Measurements from ENCODE around the gene OAS1.
"Not testable (repeated sequence)": the region's sequence is repeated elsewhere in the genome, so short reads cannot be mapped to it uniquely, and the experiment has no call there.

OAS1 gene

GRCh38 chr12:112948806-112949205 lies 42.0 kb downstream of the OAS1 start:
- H3K27me3 ChIP-seq (ENCODE audit: low read depth) = no peaks in the 10 kb centered on the region
- H3K4me3 ChIP-seq = no peak overlapping the region
- H3K9me3 ChIP-seq = no peaks in the 10 kb centered on the region
- in situ Hi-C loops (cut with MboI; ENCODE audit: low sequenced_read_pairs) = no loop called here
- peak in 1 of 2 experiments; percentile 2 for DNase-seq (ENCODE audit: low spot score in 2 of 2)
- H3K36me3 ChIP-seq (replicated peaks) = peaks cover 7% of the 10 kb centered on the region; the same call in 1 of the 2 replicates
- no peaks in the 10 kb centered on the region for H3K4me1 ChIP-seq

DNA sequence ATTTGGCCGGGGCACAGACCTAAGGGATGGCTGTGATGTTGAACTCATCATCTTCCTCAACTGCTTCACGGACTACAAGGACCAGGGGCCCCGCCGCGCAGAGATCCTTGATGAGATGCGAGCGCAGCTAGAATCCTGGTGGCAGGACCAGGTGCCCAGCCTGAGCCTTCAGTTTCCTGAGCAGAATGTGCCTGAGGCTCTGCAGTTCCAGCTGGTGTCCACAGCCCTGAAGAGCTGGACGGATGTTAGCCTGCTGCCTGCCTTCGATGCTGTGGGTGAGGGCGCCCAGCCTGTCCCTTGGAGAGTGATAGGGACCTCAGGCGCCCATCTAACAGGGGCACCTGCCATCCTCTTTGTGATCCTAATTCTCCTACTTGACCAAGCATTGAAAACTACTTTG lies 43.9 kb downstream of the OAS1 start:
- peak in 1 of 2 experiments; percentile 6 for DNase-seq (ENCODE audit: low spot score in 2 of 2)
- no peaks in the 10 kb centered on the region for H3K4me1 ChIP-seq
- H3K9me3 ChIP-seq = no peaks in the 10 kb centered on the region

DNA sequence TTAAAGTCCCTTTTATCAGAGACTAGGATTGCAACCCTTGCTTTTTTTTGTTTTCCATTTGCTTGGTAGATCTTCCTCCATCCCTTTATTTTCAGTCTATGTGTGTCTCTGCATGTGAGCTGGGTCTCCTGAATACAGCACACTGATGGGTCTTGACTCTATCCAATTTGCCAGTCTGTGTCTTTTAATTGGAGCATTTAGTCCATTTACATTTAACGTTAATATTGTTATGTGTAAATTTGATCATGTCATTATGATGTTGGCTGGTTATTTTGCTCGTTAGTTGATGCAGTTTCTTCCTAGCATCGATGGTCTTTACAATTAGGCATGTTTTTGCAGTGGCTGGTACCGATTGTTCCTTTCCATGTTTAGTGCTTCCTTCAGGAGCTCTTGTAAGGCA lies 50.4 kb downstream of the OAS1 start:
- DNase-seq (ENCODE audit: low spot score in 2 of 2); H3K4me3 ChIP-seq; H3K4me1 ChIP-seq; H3K9me3 ChIP-seq; in situ Hi-C loops (cut with MboI; ENCODE audit: low sequenced_read_pairs); H3K36me3 ChIP-seq (replicated peaks); H3K27me3 ChIP-seq (ENCODE audit: low read depth): not testable (repeated sequence)

More for the DNA sequence above, 43.9 kb downstream of the OAS1 start:
- no peak overlapping the region for H3K4me3 ChIP-seq
- peaks cover 7% of the 10 kb centered on the region; the same call in 1 of the 2 replicates for H3K36me3 ChIP-seq (replicated peaks)
- no peaks in the 10 kb centered on the region for H3K27me3 ChIP-seq (ENCODE audit: low read depth)
- in situ Hi-C loops (cut with MboI; ENCODE audit: low sequenced_read_pairs) = no loop called here

- Histone ChIP-seq H3K36me3 (replicated peaks) (0 out of 2 replicates have a peak, but pooled peaks cover 15% of the 10 kb centered on the region), H3K9me3 (no peaks in the 10 kb centered on the region), H3K27me3 (ENCODE audit: low read depth) (no peaks in the 10 kb centered on the region), H3K4me1 (no peaks in the 10 kb centered on the region), H3K4me3 (no peak overlapping the region)
- DNase-seq (ENCODE audit: low spot score in 2 of 2) = peak in 1 of 2 experiments; percentile 7
- in situ Hi-C loops (cut with MboI; ENCODE audit: low sequenced_read_pairs) = no loop called here
Observed at GRCh38 chr12:112961074-112961473, 54.3 kb downstream of the OAS1 start.

- no peaks in the 10 kb centered on the region for H3K4me1 ChIP-seq
- no peak overlapping the region for H3K4me3 ChIP-seq
- H3K36me3 ChIP-seq (replicated peaks) = 0 out of 2 replicates have a peak, but pooled peaks cover 15% of the 10 kb centered on the region
- no peak for DNase-seq (ENCODE audit: low spot score in 2 of 2)
- no peaks in the 10 kb centered on the region for H3K9me3 ChIP-seq
- in situ Hi-C loops (cut with MboI; ENCODE audit: low sequenced_read_pairs) = no loop called here
- no peaks in the 10 kb centered on the region for H3K27me3 ChIP-seq (ENCODE audit: low read depth)
Observed at GRCh38 chr12:112961536-112961935, 54.8 kb downstream of the OAS1 start.

GRCh38 chr12:112962561-112962960 lies 55.8 kb downstream of the OAS1 start:
- Histone ChIP-seq H3K36me3 (replicated peaks) (peaks cover 19% of the 10 kb centered on the region), H3K9me3 (no peaks in the 10 kb centered on the region), H3K27me3 (ENCODE audit: low read depth) (no peaks in the 10 kb centered on the region), H3K4me1 (no peaks in the 10 kb centered on the region), H3K4me3 (no peak overlapping the region)
- in situ Hi-C loops (cut with MboI; ENCODE audit: low sequenced_read_pairs) = no loop called here
- DNase-seq (ENCODE audit: low spot score in 2 of 2) = no peak

- in situ Hi-C loops (cut with MboI; ENCODE audit: low sequenced_read_pairs) = no loop called here
- peaks cover 25% of the 10 kb centered on the region for H3K36me3 ChIP-seq (replicated peaks)
Observed at GRCh38 chr12:112963227-112963861, 56.6 kb downstream of the OAS1 start.

DNA sequence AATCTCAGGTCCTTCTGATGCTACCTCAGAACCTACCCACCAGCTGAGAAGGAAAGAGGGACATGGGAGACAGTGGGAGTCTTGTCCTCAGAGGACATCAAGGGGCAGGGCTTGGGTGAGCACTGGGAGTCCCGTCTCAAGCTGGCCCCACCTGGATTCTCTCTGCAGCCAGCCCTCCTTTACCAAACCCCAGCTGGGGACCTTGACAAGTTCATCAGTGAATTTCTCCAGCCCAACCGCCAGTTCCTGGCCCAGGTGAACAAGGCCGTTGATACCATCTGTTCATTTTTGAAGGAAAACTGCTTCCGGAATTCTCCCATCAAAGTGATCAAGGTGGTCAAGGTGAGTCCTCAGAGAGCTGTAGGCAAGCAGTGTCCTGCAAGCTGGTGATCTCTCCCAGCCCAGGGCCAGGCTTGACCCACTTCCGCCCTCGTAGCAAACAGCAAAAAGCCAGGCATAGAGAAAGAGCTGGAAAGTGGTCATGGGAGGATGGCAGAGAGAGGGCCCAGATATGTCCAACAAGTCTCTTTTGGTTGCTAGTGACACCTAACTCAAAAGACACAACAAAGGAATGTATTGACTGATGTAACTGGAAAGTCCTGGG lies 57.4 kb downstream of the OAS1 start:
- no peaks in the 10 kb centered on the region for H3K27me3 ChIP-seq (ENCODE audit: low read depth)
- H3K4me1 ChIP-seq = no peaks in the 10 kb centered on the region
- in situ Hi-C loops (cut with MboI; ENCODE audit: low sequenced_read_pairs) = no loop called here
- H3K9me3 ChIP-seq = no peaks in the 10 kb centered on the region
- H3K36me3 ChIP-seq (replicated peaks) = peaks cover 31% of the 10 kb centered on the region
- no peak for DNase-seq (ENCODE audit: low spot score in 2 of 2)
- H3K4me3 ChIP-seq = no peak overlapping the region

More at GRCh38 chr12:112963227-112963861, 56.6 kb downstream of the OAS1 start:
- no peaks in the 10 kb centered on the region for H3K9me3 ChIP-seq
- no peaks in the 10 kb centered on the region for H3K4me1 ChIP-seq
- H3K27me3 ChIP-seq (ENCODE audit: low read depth) = no peaks in the 10 kb centered on the region
- DNase-seq (ENCODE audit: low spot score in 2 of 2) = no peak
- no peak overlapping the region for H3K4me3 ChIP-seq

- in situ Hi-C loops (cut with MboI; ENCODE audit: low sequenced_read_pairs) = no loop called here
- Histone ChIP-seq H3K36me3 (replicated peaks) (peaks cover 31% of the 10 kb centered on the region), H3K27me3 (ENCODE audit: low read depth) (no peaks in the 10 kb centered on the region), H3K4me1 (no peaks in the 10 kb centered on the region), H3K4me3 (no peak overlapping the region), H3K9me3 (no peaks in the 10 kb centered on the region)
- no peak for DNase-seq (ENCODE audit: low spot score in 2 of 2)
Observed at GRCh38 chr12:112964915-112965314, 58.2 kb downstream of the OAS1 start.

- no peaks in the 10 kb centered on the region for H3K9me3 ChIP-seq
- no peak overlapping the region for H3K4me3 ChIP-seq
- H3K36me3 ChIP-seq (replicated peaks) = peaks cover 36% of the 10 kb centered on the region
- H3K4me1 ChIP-seq = no peaks in the 10 kb centered on the region
- DNase-seq (ENCODE audit: low spot score in 2 of 2) = no peak
- H3K27me3 ChIP-seq (ENCODE audit: low read depth) = no peaks in the 10 kb centered on the region
- in situ Hi-C loops (cut with MboI; ENCODE audit: low sequenced_read_pairs) = no loop called here
Observed at GRCh38 chr12:112965643-112966042, 58.9 kb downstream of the OAS1 start.

DNA sequence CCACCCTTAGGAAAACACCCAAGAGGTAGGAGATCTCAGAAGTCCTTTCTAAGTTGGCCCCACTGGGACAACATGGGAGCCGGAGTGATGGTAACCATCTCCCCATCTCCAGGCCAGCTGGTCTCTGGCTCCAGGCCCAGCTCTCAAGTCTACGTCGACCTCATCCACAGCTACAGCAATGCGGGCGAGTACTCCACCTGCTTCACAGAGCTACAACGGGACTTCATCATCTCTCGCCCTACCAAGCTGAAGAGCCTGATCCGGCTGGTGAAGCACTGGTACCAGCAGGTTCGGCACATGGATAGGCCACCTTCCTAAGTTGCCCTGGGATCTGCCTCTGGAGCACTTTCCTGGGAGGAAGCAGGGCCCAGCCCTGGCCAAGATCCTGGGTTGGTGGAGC lies 60.5 kb downstream of the OAS1 start:
- DNase-seq (ENCODE audit: low spot score in 2 of 2) = no peak
- no peaks in the 10 kb centered on the region for H3K27me3 ChIP-seq (ENCODE audit: low read depth)
- in situ Hi-C loops (cut with MboI; ENCODE audit: low sequenced_read_pairs) = no loop called here
- H3K4me1 ChIP-seq = no peaks in the 10 kb centered on the region
- H3K4me3 ChIP-seq = no peak overlapping the region
- peaks cover 36% of the 10 kb centered on the region for H3K36me3 ChIP-seq (replicated peaks)
- H3K9me3 ChIP-seq = no peaks in the 10 kb centered on the region

- DNase-seq (ENCODE audit: low spot score in 2 of 2) = no peak
- Histone ChIP-seq H3K36me3 (replicated peaks) (peaks cover 33% of the 10 kb centered on the region), H3K27me3 (ENCODE audit: low read depth) (no peaks in the 10 kb centered on the region), H3K4me3 (no peak overlapping the region), H3K9me3 (no peaks in the 10 kb centered on the region), H3K4me1 (no peaks in the 10 kb centered on the region)
- in situ Hi-C loops (cut with MboI; ENCODE audit: low sequenced_read_pairs) = no loop called here
Observed at GRCh38 chr12:112967858-112968257, 61.1 kb downstream of the OAS1 start.

All from HAP-1 (cell line).